ENCODE measurements around the gene ADCK1. TPM values are rescaled to one million over a fixed set of nuclear protein-coding genes. Genes with fewer than 3 reads are reported as not detected.

ADCK1 gene
- polyA plus RNA-seq, 3 donors: 3.7 to 33.0 (median 5.4) TPM

DNA sequence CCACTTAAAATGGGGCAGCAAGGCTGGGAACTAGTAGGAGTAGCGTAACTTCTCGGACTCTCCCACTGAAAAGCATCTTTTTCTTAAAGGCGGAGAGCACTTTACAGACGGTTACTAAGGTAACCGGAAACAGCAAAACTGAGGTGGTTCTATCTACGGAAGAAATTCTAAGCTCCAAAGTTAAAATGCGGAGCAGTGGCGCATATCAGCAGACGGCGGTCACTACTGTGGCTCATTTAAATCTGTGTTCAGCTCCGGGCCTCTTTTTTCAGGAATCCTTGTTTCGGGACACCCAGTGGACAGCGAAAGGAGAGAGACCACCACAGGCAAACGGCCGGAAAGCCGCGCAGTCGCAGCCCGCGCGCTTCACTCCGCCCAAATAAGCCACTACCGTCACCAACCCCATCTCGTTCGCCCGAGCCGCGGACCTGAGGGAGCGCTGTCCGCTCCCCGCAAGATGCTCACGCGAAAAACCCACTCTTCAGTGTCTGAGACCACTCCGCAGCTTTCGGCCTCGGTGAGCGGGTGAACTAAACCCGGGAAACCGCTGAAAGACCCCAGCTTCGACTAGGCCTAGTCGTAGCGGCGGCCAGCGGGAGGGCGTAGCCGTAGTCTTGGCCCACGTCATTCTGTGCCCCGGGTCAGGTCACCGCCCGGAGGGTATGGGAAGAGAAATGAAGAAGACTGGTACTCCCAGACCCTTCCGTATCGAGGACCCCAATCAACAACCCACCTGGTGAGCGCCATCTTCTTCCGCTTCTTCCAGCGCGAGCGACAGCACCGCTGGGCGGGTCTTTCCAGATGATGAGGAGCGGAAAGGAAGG, 39.3 kb upstream of the ADCK1 start, which contains the start of gene SNW1:
SNW1 (minus strand) TSS at position 776 of the 824 bp plus-strand sequence; CDS start at position 747, 29 bp downstream.
- peaks cover 0 to 2% (median 0%) of the 10 kb centered on the region in 7 donors for H3K9me3 Mint-ChIP-seq
- intact Hi-C loops (cut with micrococcal nuclease): loop anchor here (2.0 to 5.0 kb wide), 4 partner anchors 42 to 304 kb away; partner anchors contain the start of genes ADCK1 (in 2 of the 2), ALKBH1 (in 1 of the 2), SLIRP (in 1 of the 2) and VIPAS39 (in 1 of the 2)
- peaks cover 0 to 22% of the 10 kb centered on the region in 2 donors for H3K36me3 ChIP-seq (replicated peaks in 1 of 2; ENCODE audit: control insufficient read depth in 1 of 2, insufficient read depth in 2 of 2, low read length in 2 of 2)
- peak within 1 kb of the TSS; percentile 63 to 97 for H3K27ac ChIP-seq (ENCODE audit: low read depth in 1 of 2, low read length in 2 of 2)
- H3K4me3 ChIP-seq (replicated peaks in 1 of 3; ENCODE audit: low read depth in 2 of 3, low read length in 3 of 3): peak within 1 kb of the TSS; percentile 83 to 94 (median 85)
- peaks cover 39% of the 10 kb centered on the region for H4K20me1 ChIP-seq (ENCODE audit: insufficient read depth, low read length)
- H3K9me3 ChIP-seq (replicated peaks in 1 of 2; ENCODE audit: control insufficient read depth in 1 of 2, insufficient read depth in 1 of 2, low read length in 2 of 2): no peaks in the 10 kb centered on the region
- DNase-seq: peak; percentile 91 to 96 (median 91)
- H2AFZ ChIP-seq (ENCODE audit: insufficient read depth, low read depth, low read length, poor library complexity, severe bottlenecking): peak within 1 kb of the TSS; percentile 95
- peaks cover 12 to 21% of the 10 kb centered on the region in 2 donors for H3K36me3 Mint-ChIP-seq
- H3K4me1 ChIP-seq (ENCODE audit: control insufficient read depth in 1 of 2, insufficient read depth in 2 of 2, low read length in 2 of 2): peaks cover 12 to 28% of the 10 kb centered on the region in 2 donors
- peak within 1 kb of the TSS; percentile 93 to 97 for H3K4me3 Mint-ChIP-seq
- H3K4me1 Mint-ChIP-seq: peaks cover 32% of the 10 kb centered on the region
- peak within 1 kb of the TSS; percentile 92 for H3K4me2 ChIP-seq (replicated peaks; ENCODE audit: extremely low read depth, low read length, poor library complexity, severe bottlenecking)
- TF ChIP-seq, protein P1, sequence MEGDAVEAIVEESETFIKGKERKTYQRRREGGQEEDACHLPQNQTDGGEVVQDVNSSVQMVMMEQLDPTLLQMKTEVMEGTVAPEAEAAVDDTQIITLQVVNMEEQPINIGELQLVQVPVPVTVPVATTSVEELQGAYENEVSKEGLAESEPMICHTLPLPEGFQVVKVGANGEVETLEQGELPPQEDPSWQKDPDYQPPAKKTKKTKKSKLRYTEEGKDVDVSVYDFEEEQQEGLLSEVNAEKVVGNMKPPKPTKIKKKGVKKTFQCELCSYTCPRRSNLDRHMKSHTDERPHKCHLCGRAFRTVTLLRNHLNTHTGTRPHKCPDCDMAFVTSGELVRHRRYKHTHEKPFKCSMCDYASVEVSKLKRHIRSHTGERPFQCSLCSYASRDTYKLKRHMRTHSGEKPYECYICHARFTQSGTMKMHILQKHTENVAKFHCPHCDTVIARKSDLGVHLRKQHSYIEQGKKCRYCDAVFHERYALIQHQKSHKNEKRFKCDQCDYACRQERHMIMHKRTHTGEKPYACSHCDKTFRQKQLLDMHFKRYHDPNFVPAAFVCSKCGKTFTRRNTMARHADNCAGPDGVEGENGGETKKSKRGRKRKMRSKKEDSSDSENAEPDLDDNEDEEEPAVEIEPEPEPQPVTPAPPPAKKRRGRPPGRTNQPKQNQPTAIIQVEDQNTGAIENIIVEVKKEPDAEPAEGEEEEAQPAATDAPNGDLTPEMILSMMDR (IDR thresholded peaks at IDR 0.05): no peak
- H3K9ac ChIP-seq (ENCODE audit: insufficient read depth, low read length, poor library complexity, severe bottlenecking): peak within 1 kb of the TSS; percentile 96
- no peaks in the 10 kb centered on the region for H3K27me3 ChIP-seq (ENCODE audit: control insufficient read depth in 2 of 2, insufficient read depth in 2 of 2, low read length in 2 of 2)
- peak within 1 kb of the TSS; percentile 92 to 99 (median 97) for H3K27ac Mint-ChIP-seq
- H3K79me2 ChIP-seq (ENCODE audit: insufficient read depth, low read length): peaks cover 57% of the 10 kb centered on the region
- H3K27me3 Mint-ChIP-seq (ENCODE audit: low read depth in 3 of 3): peaks cover 2 to 3% (median 2%) of the 10 kb centered on the region in 3 donors
- WGBS (ENCODE audit: insufficient coverage): under 1% methylated on average over 46 of the region's 60 CpGs

DNA sequence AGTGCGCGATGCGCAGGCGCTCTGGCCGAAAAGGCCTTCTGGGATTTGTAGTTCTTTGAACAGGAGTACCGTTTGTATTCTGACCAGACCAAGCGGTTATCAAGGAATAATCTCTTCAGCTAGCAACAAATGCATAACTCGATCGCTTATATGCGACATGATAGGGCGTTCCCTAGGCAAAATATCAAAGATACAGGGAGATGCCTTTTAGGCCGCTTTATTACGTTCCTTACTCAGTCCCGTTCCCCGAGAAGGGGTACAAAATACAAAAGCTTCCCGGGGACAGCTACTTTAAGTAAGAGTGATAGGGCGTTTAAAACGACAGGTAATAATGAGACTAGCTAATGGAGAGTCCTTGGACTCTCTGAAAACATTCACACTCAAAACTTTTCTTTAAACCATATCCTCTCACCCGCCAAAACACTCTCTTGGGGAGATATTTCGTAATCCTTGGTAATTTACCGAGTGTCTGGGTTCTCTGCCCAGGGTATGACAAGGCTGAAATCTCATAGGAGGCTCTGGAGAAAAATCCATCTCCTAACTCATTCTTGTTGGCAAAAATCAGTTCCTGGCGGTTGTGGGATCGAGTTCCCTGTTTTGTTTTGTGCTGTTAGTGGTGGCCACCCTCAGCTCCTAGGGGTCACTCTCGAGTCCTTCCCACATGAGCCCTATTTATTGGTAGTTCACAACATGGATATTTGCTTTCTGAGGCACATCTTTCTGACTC, 38.5 kb upstream of the ADCK1 start:
- Histone ChIP-seq H3K79me2 (ENCODE audit: insufficient read depth, low read length) (peaks cover 49% of the 10 kb centered on the region), H3K9ac (ENCODE audit: insufficient read depth, low read length, poor library complexity, severe bottlenecking) (peak overlapping the region; percentile 96), H4K20me1 (ENCODE audit: insufficient read depth, low read length) (peaks cover 31% of the 10 kb centered on the region), H2AFZ (ENCODE audit: insufficient read depth, low read depth, low read length, poor library complexity, severe bottlenecking) (peak overlapping the region; percentile 95), H3K4me3 (replicated peaks in 1 of 3; ENCODE audit: low read depth in 2 of 3, low read length in 3 of 3) (peak overlapping the region; percentile 83 to 94 (median 85)), H3K9me3 (replicated peaks in 1 of 2; ENCODE audit: control insufficient read depth in 1 of 2, insufficient read depth in 1 of 2, low read length in 2 of 2) (no peaks in the 10 kb centered on the region), H3K4me1 (ENCODE audit: control insufficient read depth in 1 of 2, insufficient read depth in 2 of 2, low read length in 2 of 2) (peaks cover 12 to 28% of the 10 kb centered on the region in 2 donors), H3K36me3 (replicated peaks in 1 of 2; ENCODE audit: control insufficient read depth in 1 of 2, insufficient read depth in 2 of 2, low read length in 2 of 2) (peaks cover 0 to 14% of the 10 kb centered on the region in 2 donors), H3K27me3 (ENCODE audit: control insufficient read depth in 2 of 2, insufficient read depth in 2 of 2, low read length in 2 of 2) (no peaks in the 10 kb centered on the region), H3K27ac (ENCODE audit: low read depth in 1 of 2, low read length in 2 of 2) (peak overlapping the region; percentile 63 to 97), H3K4me2 (replicated peaks; ENCODE audit: extremely low read depth, low read length, poor library complexity, severe bottlenecking) (peak overlapping the region; percentile 92)
- H3K9me3 Mint-ChIP-seq: peaks cover 0 to 2% (median 0%) of the 10 kb centered on the region in 7 donors
- H3K27ac Mint-ChIP-seq: peak overlapping the region; percentile 34 to 99 (median 97)
- TF ChIP-seq, protein P1 (IDR thresholded peaks at IDR 0.05): peak; percentile 29
- H3K4me3 Mint-ChIP-seq: peak overlapping the region; percentile 93 to 97
- 4% methylated on average over 11 of the region's 24 CpGs for WGBS (ENCODE audit: insufficient coverage)
- peaks cover 2 to 3% (median 2%) of the 10 kb centered on the region in 3 donors for H3K27me3 Mint-ChIP-seq (ENCODE audit: low read depth in 3 of 3)
- peak; percentile 6 to 48 (median 33) for DNase-seq
- H3K4me1 Mint-ChIP-seq: peaks cover 32% of the 10 kb centered on the region
- intact Hi-C loops (cut with micrococcal nuclease): loop anchor here (2.0 to 5.0 kb wide), 4 partner anchors 41 to 305 kb away; partner anchors contain the start of genes ADCK1 (in 2 of the 2), ALKBH1 (in 1 of the 2), SLIRP (in 1 of the 2) and VIPAS39 (in 1 of the 2)
- peaks cover 12 to 13% of the 10 kb centered on the region in 2 donors for H3K36me3 Mint-ChIP-seq
